Right lobe of liver (tissue), 4 donors: ENCODE measurements around the gene MTSS2.

Experiments
- POLR2A ChIP-seq: fragments of 450-650 bp; IDR thresholded peaks from one replicate; pipeline ENCODE4 v1.6.1; 2017; ENCODE audit warnings: antibody characterized with exemption, mild to moderate bottlenecking
- TF ChIP-seq, protein P1 (sequence below), 4 donors: fragments of 200-600 bp in 3 of 4; fragments of 450-650 bp in 1 of 4; IDR thresholded peaks; one replicate each; pipeline versions ENCODE4 v1.5.1 to v1.8.0; 2016 to 2022; ENCODE audit warnings: antibody characterized with exemption in 4 of 4, mild to moderate bottlenecking in 2 of 4
- donor health status: DM: no; HTN: no; CAD: no.
- donor health status: DM: no; HTN: no; CAD: no.
- donor health status: DM: no; HTN: yes; CAD: no.

DNA sequence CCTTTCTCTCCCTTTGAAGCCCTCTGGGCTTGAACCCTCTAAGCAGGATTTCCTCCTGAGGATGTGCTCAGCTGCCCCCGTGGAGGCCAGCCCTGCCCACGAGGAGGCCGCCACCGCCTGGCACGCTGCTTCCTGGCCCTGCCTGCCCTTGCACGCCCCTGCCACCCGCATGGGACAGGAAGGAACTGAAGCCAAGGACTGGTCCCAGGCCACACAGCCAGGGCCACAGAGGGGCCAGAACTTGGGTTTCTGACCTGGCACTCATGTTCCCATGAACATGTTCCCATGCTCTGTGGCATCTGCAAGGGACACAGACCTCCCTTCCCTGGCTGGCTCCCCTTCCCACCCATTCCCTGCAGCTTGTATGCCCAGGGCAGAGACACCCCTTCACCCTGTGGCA, 24.1 kb upstream of the MTSS2 start:
- TF ChIP-seq, protein P1, sequence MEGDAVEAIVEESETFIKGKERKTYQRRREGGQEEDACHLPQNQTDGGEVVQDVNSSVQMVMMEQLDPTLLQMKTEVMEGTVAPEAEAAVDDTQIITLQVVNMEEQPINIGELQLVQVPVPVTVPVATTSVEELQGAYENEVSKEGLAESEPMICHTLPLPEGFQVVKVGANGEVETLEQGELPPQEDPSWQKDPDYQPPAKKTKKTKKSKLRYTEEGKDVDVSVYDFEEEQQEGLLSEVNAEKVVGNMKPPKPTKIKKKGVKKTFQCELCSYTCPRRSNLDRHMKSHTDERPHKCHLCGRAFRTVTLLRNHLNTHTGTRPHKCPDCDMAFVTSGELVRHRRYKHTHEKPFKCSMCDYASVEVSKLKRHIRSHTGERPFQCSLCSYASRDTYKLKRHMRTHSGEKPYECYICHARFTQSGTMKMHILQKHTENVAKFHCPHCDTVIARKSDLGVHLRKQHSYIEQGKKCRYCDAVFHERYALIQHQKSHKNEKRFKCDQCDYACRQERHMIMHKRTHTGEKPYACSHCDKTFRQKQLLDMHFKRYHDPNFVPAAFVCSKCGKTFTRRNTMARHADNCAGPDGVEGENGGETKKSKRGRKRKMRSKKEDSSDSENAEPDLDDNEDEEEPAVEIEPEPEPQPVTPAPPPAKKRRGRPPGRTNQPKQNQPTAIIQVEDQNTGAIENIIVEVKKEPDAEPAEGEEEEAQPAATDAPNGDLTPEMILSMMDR (IDR thresholded peaks at IDR 0.05), result no peak
- TF ChIP-seq POLR2A, result no peak
